Lower leg skin (tissue), 3 donors: ENCODE results near the gene MIF.

Experiments
- POLR2A ChIP-seq, 2 donors: fragments of 450-650 bp; IDR thresholded peaks; one replicate each; pipeline ENCODE4 v1.6.1; 2016 to 2017; ENCODE audit warnings: antibody characterized with exemption in 2 of 2, mild to moderate bottlenecking in 1 of 2, moderate library complexity in 1 of 2
- TF ChIP-seq, protein P1 (sequence below), 3 donors: fragments of 450-650 bp; IDR thresholded peaks; one replicate each; pipeline ENCODE4 v1.5.1; 2016; ENCODE audit warnings: antibody characterized with exemption in 3 of 3, mild to moderate bottlenecking in 3 of 3, moderate library complexity in 2 of 3

DNA sequence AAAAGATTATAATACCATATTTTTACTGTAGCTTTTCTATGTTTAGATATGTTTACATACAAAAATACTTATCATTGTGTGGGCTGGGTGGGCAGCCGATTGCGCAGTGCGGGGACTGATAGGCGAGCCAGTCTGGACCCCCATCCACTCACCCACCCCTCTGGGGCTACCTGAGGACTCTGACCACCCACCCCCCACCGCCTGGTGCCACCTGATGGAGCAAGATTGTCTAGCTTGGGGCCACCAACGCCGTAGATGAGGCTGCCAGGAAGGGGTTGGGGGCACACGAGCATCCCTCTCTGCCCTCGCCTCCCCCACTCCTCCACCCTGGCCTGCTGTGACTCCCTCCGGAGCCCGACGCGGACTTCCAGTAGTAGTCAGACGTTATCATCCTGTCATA, 32.4 kb downstream of the MIF start:
- TF ChIP-seq, protein P1, sequence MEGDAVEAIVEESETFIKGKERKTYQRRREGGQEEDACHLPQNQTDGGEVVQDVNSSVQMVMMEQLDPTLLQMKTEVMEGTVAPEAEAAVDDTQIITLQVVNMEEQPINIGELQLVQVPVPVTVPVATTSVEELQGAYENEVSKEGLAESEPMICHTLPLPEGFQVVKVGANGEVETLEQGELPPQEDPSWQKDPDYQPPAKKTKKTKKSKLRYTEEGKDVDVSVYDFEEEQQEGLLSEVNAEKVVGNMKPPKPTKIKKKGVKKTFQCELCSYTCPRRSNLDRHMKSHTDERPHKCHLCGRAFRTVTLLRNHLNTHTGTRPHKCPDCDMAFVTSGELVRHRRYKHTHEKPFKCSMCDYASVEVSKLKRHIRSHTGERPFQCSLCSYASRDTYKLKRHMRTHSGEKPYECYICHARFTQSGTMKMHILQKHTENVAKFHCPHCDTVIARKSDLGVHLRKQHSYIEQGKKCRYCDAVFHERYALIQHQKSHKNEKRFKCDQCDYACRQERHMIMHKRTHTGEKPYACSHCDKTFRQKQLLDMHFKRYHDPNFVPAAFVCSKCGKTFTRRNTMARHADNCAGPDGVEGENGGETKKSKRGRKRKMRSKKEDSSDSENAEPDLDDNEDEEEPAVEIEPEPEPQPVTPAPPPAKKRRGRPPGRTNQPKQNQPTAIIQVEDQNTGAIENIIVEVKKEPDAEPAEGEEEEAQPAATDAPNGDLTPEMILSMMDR (IDR thresholded peaks at IDR 0.05) = no peak
- no peak for TF ChIP-seq POLR2A (IDR thresholded peaks at IDR 0.05)
